SKM-1 treated with dmso at 0.1 percent for 144 hours (cell line): ENCODE results near the gene NTRK1.

Experiments used
- DNase-seq: peaks from one replicate; lab custom pipeline; 2025; ENCODE audit not compliant: unreplicated experiment; lab: John Stamatoyannopoulos, UW

NTRK1 gene

DNA sequence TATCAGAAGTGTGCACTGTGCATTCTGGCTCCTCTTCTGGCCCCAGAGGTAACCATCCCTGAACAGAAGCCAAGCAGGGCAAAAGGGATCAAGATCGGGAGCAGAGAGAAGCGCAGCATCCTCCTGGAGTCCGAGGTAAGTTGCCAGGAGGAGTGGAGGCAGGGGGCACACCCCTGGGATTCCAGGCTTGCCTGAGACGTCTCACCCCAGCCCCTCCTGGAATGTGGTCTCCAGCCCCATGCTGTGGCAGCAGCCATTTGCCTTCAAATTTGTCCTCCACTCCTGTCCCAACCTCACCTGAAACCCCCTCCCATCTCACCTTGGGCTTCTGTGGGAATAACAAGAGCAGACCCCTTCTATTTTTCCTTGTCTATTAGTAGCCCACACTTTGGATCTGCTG is 69.8 kb downstream of the NTRK1 start:
- no peak for DNase-seq
